HEK293T (cell line): ENCODE data around the gene SNRNP27.

ENCODE experiments used
- CTCF ChIA-PET: fragments of 350-600 bp; formaldehyde crosslinking; extraction: SDS; loops from one replicate; lab custom pipeline; 2021; ENCODE audit warnings: antibody characterized with exemption, inconsistent platforms; lab: Yijun Ruan, JAX
- POLR2A ChIA-PET: fragments of 350-600 bp; formaldehyde crosslinking; extraction: SDS; loops from one replicate; lab custom pipeline; 2020; ENCODE audit warnings: antibody characterized with exemption, inconsistent platforms; lab: Yijun Ruan, JAX
- DNase-seq: peaks from one replicate; pipeline ENCODE4 v3.0.0; 2012; ENCODE audit warnings: mixed read lengths; ENCODE audit errors: extremely low spot score
- ARNT ChIP-seq: fragments of 450-650 bp; IDR thresholded peaks from 2 replicates; pipeline ENCODE4 v1.6.1; 2017; ENCODE audit warnings: mild to moderate bottlenecking
- BHLHE40 ChIP-seq: fragments of 450-650 bp; IDR thresholded peaks from 2 replicates; pipeline ENCODE4 v1.6.1; 2016; ENCODE audit warnings: mild to moderate bottlenecking, moderate library complexity, borderline replicate concordance
- CTBP1 ChIP-seq: fragments of 450-650 bp; IDR thresholded peaks from 2 replicates; pipeline ENCODE4 v1.6.1; 2016; ENCODE audit warnings: borderline replicate concordance
- ELF4 ChIP-seq: fragments of 450-650 bp; IDR thresholded peaks from 2 replicates; pipeline ENCODE4 v1.6.1; 2017; ENCODE audit warnings: antibody characterized with exemption
- FOXA1 ChIP-seq: fragments of 450-650 bp; IDR thresholded peaks from 2 replicates; pipeline ENCODE4 v1.6.1; 2016; ENCODE audit warnings: mild to moderate bottlenecking
- FOXK2 ChIP-seq: fragments of 450-650 bp; IDR thresholded peaks from 2 replicates; pipeline ENCODE4 v1.6.1; 2016; ENCODE audit warnings: mild to moderate bottlenecking
- FOXM1 ChIP-seq: fragments of 450-650 bp; IDR thresholded peaks from 2 replicates; pipeline ENCODE4 v1.6.1; 2017; ENCODE audit warnings: mild to moderate bottlenecking, borderline replicate concordance
- HDGF ChIP-seq: fragments of 450-650 bp; IDR thresholded peaks from 2 replicates; pipeline ENCODE4 v1.6.1; 2017; ENCODE audit warnings: antibody characterized with exemption, borderline replicate concordance
- L3MBTL2 ChIP-seq: fragments of 450-650 bp; conservative IDR thresholded peaks from 2 replicates; pipeline ENCODE4 v1.6.1; 2016; ENCODE audit warnings: mild to moderate bottlenecking
- LEF1 ChIP-seq: fragments of 450-650 bp; IDR thresholded peaks from 2 replicates; pipeline ENCODE4 v1.6.1; 2017; ENCODE audit warnings: mild to moderate bottlenecking, borderline replicate concordance
- NFRKB ChIP-seq: fragments of 450-650 bp; IDR thresholded peaks from 2 replicates; pipeline ENCODE4 v1.6.1; 2016; ENCODE audit warnings: mild to moderate bottlenecking, moderate library complexity
- SP1 ChIP-seq: fragments of 450-650 bp; IDR thresholded peaks from 2 replicates; pipeline ENCODE4 v1.6.1; 2017
- SUZ12 ChIP-seq: fragments of 450-650 bp; IDR thresholded peaks from 2 replicates; pipeline ENCODE4 v1.6.1; 2016; ENCODE audit warnings: mild to moderate bottlenecking
- TARDBP ChIP-seq: fragments of 450-650 bp; IDR thresholded peaks from 2 replicates; pipeline ENCODE4 v1.6.1; 2016
- ZNF384 ChIP-seq: fragments of 450-650 bp; IDR thresholded peaks from 2 replicates; pipeline ENCODE4 v1.6.1; 2016
- TF ChIP-seq, protein P1 (sequence below): fragments of 450-650 bp; IDR thresholded peaks from 2 replicates; pipeline ENCODE4 v1.6.1; 2016

The SNRNP27 gene

GRCh38 chr2:69943843-69944525, 50.2 kb downstream of the SNRNP27 start:
- TF ChIP-seq SUZ12 (no peak), FOXM1 (no peak), CTBP1 (no peak), BHLHE40 (no peak), TARDBP (no peak)
- TF ChIP-seq, protein P1, sequence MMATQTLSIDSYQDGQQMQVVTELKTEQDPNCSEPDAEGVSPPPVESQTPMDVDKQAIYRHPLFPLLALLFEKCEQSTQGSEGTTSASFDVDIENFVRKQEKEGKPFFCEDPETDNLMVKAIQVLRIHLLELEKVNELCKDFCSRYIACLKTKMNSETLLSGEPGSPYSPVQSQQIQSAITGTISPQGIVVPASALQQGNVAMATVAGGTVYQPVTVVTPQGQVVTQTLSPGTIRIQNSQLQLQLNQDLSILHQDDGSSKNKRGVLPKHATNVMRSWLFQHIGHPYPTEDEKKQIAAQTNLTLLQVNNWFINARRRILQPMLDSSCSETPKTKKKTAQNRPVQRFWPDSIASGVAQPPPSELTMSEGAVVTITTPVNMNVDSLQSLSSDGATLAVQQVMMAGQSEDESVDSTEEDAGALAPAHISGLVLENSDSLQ: no peak
- CTCF ChIA-PET: no interaction called here
- no peak for DNase-seq
- POLR2A ChIA-PET: no interaction called here

DNA sequence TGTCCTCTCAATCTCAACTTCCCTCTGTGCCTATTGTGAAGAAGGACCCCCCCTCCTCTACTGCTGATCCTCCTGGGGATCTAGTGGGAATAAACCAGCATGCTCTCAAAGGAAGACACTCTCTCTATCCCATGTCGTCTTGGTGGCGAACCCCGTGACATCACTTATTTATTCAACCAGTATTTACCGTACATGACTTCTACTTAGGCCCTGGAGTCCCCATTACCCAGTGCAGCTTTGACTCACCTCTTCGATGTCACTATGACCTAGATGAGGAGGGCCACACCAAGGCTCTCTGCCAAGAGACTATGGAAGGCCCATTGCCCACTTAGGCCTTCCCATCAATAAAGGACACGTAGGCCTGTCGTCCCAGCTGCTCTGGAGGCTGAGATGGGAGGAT, 51.0 kb downstream of the SNRNP27 start:
- no peak for DNase-seq
- ChIA-PET POLR2A (no interaction called here), CTCF (no interaction called here)
- TF ChIP-seq FOXK2 (no peak), NFRKB (no peak), LEF1 (no peak), ELF4 (no peak), L3MBTL2 (no peak), SUZ12 (no peak), HDGF (no peak), FOXM1 (no peak), CTBP1 (no peak), SP1 (no peak)
- TF ChIP-seq, protein P1: no peak

- CTCF ChIA-PET: no interaction called here
- no peak for DNase-seq
- POLR2A ChIA-PET: no interaction called here
These were observed 51.7 kb downstream of the SNRNP27 start for GRCh38 chr2:69945441-69945840.

GRCh38 chr2:69945941-69946340, 52.2 kb downstream of the SNRNP27 start:
- no peak for TF ChIP-seq HDGF
- TF ChIP-seq ZNF384: no peak
- no peak for TF ChIP-seq FOXK2
- TF ChIP-seq CTBP1: no peak
- no peak for TF ChIP-seq BHLHE40
- TF ChIP-seq NFRKB: no peak
- no peak for TF ChIP-seq SP1
- no peak for TF ChIP-seq ELF4
- no peak for TF ChIP-seq L3MBTL2
- no peak for TF ChIP-seq LEF1
- ChIA-PET POLR2A (no interaction called here), CTCF (no interaction called here)
- DNase-seq: no peak

More at GRCh38 chr2:69945441-69945840, 51.7 kb downstream of the SNRNP27 start:
- no peak for TF ChIP-seq LEF1
- TF ChIP-seq NFRKB: no peak
- TF ChIP-seq SUZ12: no peak
- no peak for TF ChIP-seq SP1
- TF ChIP-seq CTBP1: no peak
- no peak for TF ChIP-seq FOXA1
- no peak for TF ChIP-seq ARNT
- no peak for TF ChIP-seq BHLHE40
- TF ChIP-seq, protein P1: no peak
- TF ChIP-seq ZNF384: no peak
- TF ChIP-seq L3MBTL2: no peak
- TF ChIP-seq FOXM1: no peak
- no peak for TF ChIP-seq HDGF
- no peak for TF ChIP-seq FOXK2
- TF ChIP-seq TARDBP: no peak
- TF ChIP-seq ELF4: no peak

GRCh38 chr2:69946351-69947324, 52.9 kb downstream of the SNRNP27 start:
- ChIA-PET POLR2A (no interaction called here), CTCF (no interaction called here)
- DNase-seq: no peak
- TF ChIP-seq LEF1: no peak
- TF ChIP-seq ZNF384: no peak
- TF ChIP-seq SP1: no peak
- TF ChIP-seq FOXM1: no peak
- TF ChIP-seq FOXK2: no peak
- TF ChIP-seq SUZ12: no peak
- TF ChIP-seq TARDBP: no peak
- TF ChIP-seq, protein P1: no peak
- TF ChIP-seq ELF4: no peak
- no peak for TF ChIP-seq CTBP1
